SK-N-SH (cell line): ENCODE results near the gene UNCX. TPM values are rescaled to one million over a fixed set of nuclear protein-coding genes. Genes with fewer than 3 reads are reported as not detected.
A peak's percentile ranks its signal among the peaks of the same experiment; 100 is the strongest.

Experiments used
- CTCF ChIA-PET: fragments of 300-600, 350-600 bp; formaldehyde crosslinking; extraction: SDS; loops from one replicate; lab custom pipeline; 2021; lab: Yijun Ruan, JAX
- POLR2A ChIA-PET: fragments of 350-600 bp; sonication (Branson Sonifier 250); formaldehyde crosslinking; extraction: SDS; loops from one replicate; lab custom pipeline; 2020; ENCODE audit warnings: antibody characterized with exemption, inconsistent platforms; lab: Yijun Ruan, JAX
- DNase-seq: peaks from one replicate; pipeline ENCODE4 v3.0.0; 2012
- H2AFZ ChIP-seq: fragments of 200-600 bp; sonication (generic); 2 replicates; pipeline ENCODE4 v1.8.1; 2016; ENCODE audit warnings: antibody characterized with exemption, mild to moderate bottlenecking, low read depth
- H3F3A ChIP-seq: fragments of 200-600 bp; sonication (generic); replicated peaks from 2 replicates; pipeline ENCODE3; 2016; ENCODE audit warnings: antibody characterized with exemption, mild to moderate bottlenecking; ENCODE audit not compliant: insufficient read depth
- H3K27ac ChIP-seq, 2 experiments: fragments of 200-500 bp in 1 of 2; fragments of 200-600 bp in 1 of 2; sonication (Bioruptor generic) in 1 of 2; sonication (generic), shearing (Covaris generic) in 1 of 2; 2 replicates each; pipeline versions ENCODE4 v1.5.1 to v1.6.1; 2014 to 2016; ENCODE audit warnings: low read depth in 2 of 2, inconsistent platforms in 1 of 2, low read length in 1 of 2, mild to moderate bottlenecking in 1 of 2, mixed read lengths in 1 of 2
- H3K27me3 ChIP-seq: fragments of 200-600 bp; sonication (generic), shearing (Covaris generic); 2 replicates; pipeline ENCODE4 v1.6.1; 2016; ENCODE audit warnings: mixed run types; ENCODE audit not compliant: insufficient read depth
- H3K36me3 ChIP-seq, 2 experiments: fragments of 200-500 bp in 1 of 2; fragments of 200-600 bp in 1 of 2; sonication (Bioruptor generic) in 1 of 2; sonication (generic) in 1 of 2; replicated peaks in 1 of 2; 2 replicates each; pipeline versions ENCODE3 to v1.5.1; 2014 to 2016; ENCODE audit warnings: low read length in 1 of 2, mild to moderate bottlenecking in 1 of 2; ENCODE audit not compliant: insufficient read depth in 2 of 2, control insufficient read depth in 1 of 2
- H3K4me1 ChIP-seq, 2 experiments: fragments of 200-500 bp in 1 of 2; fragments of 200-600 bp in 1 of 2; sonication (Bioruptor generic) in 1 of 2; sonication (generic), shearing (Covaris generic) in 1 of 2; 2 replicates each; pipeline versions ENCODE4 v1.5.1 to v1.6.1; 2014 to 2016; ENCODE audit warnings: low read depth in 1 of 2, low read length in 1 of 2, mixed run types in 1 of 2; ENCODE audit not compliant: insufficient read depth in 2 of 2, control insufficient read depth in 1 of 2
- H3K4me2 ChIP-seq: fragments of 200-600 bp; sonication (generic), shearing (Covaris generic); 2 replicates; pipeline ENCODE4 v1.6.1; 2017; ENCODE audit warnings: mixed run types
- H3K4me3 ChIP-seq, 2 experiments: fragments of 200-500 bp in 1 of 2; fragments of 200-600 bp in 1 of 2; sonication (Bioruptor generic) in 1 of 2; sonication (generic), shearing (Covaris generic) in 1 of 2; 2 replicates each; pipeline versions ENCODE4 v1.5.1 to v1.8.1; 2014 to 2016; ENCODE audit warnings: low read depth in 2 of 2, inconsistent platforms in 1 of 2, low read length in 1 of 2, mild to moderate bottlenecking in 1 of 2, mixed read lengths in 1 of 2, moderate library complexity in 1 of 2
- H3K79me2 ChIP-seq: fragments of 200-600 bp; sonication (generic); 2 replicates; pipeline ENCODE4 v1.8.1; 2017; ENCODE audit warnings: mild to moderate bottlenecking; ENCODE audit not compliant: insufficient read depth
- H3K9ac ChIP-seq: fragments of 200-600 bp; sonication (generic); 2 replicates; pipeline ENCODE4 v1.6.1; 2017; ENCODE audit warnings: mixed run types
- H3K9me2 ChIP-seq: fragments of 200-600 bp; sonication (generic); 2 replicates; pipeline ENCODE4 v1.6.1; 2017; ENCODE audit warnings: mixed run types
- H3K9me3 ChIP-seq: fragments of 200-600 bp; sonication (generic); 2 replicates; pipeline ENCODE4 v1.6.1; 2017; ENCODE audit warnings: mixed run types, mild to moderate bottlenecking, moderate library complexity
- H4K20me1 ChIP-seq: fragments of 200-600 bp; sonication (generic); 2 replicates; pipeline ENCODE4 v1.6.1; 2017; ENCODE audit warnings: mild to moderate bottlenecking, mixed run types; ENCODE audit not compliant: insufficient read depth
- EZH2phosphoT487 ChIP-seq: fragments of 200-600 bp; sonication (generic); IDR thresholded peaks from 2 replicates; pipeline ENCODE4 v1.6.1; 2017; ENCODE audit warnings: low read depth, mixed run types, mild to moderate bottlenecking, antibody characterized with exemption, moderate library complexity, borderline replicate concordance
- GABPA ChIP-seq: IDR thresholded peaks from 2 replicates; pipeline ENCODE4 v1.4.0; 2012; ENCODE audit warnings: low read depth, mild to moderate bottlenecking
- MEF2A ChIP-seq: IDR thresholded peaks from 2 replicates; pipeline ENCODE4 v1.4.0; 2012; ENCODE audit warnings: low read depth, borderline replicate concordance
- MXI1 ChIP-seq: IDR thresholded peaks from 2 replicates; pipeline ENCODE4 v1.6.1; 2012; ENCODE audit warnings: mild to moderate bottlenecking, low read depth, low read length, improper control_type of control experiment
- TAF1 ChIP-seq: IDR thresholded peaks from 2 replicates; pipeline ENCODE4 v1.6.1; 2012; ENCODE audit warnings: low read depth, mild to moderate bottlenecking, low read length, moderate library complexity, borderline replicate concordance
- WGBS: methylation state at CpG from one replicate; pipeline ENCODE4 v1.1.6; 2017; ENCODE audit warnings: low lambda C conversion rate; 5-methylcytosine and 5-hydroxymethylcytosine counted together
- polyA plus RNA-seq, 3 experiments: library from polyadenylated mRNA; depleted of rRNA; stranded (reverse); fragments of >200 nt; gene quantifications; 2 replicates each; pipeline ENCODE4 v1.2.3, GENCODE V29; 2012
- TF ChIP-seq, protein P1 (sequence below): fragments of 200-600 bp; sonication (generic); IDR thresholded peaks from 2 replicates; pipeline ENCODE4 v1.6.1; 2017; ENCODE audit warnings: antibody characterized with exemption, mild to moderate bottlenecking, moderate library complexity

The UNCX gene
- polyA plus RNA-seq, 1 of the 3 experiments (the other 2 are of a cell fraction): not detected

DNA sequence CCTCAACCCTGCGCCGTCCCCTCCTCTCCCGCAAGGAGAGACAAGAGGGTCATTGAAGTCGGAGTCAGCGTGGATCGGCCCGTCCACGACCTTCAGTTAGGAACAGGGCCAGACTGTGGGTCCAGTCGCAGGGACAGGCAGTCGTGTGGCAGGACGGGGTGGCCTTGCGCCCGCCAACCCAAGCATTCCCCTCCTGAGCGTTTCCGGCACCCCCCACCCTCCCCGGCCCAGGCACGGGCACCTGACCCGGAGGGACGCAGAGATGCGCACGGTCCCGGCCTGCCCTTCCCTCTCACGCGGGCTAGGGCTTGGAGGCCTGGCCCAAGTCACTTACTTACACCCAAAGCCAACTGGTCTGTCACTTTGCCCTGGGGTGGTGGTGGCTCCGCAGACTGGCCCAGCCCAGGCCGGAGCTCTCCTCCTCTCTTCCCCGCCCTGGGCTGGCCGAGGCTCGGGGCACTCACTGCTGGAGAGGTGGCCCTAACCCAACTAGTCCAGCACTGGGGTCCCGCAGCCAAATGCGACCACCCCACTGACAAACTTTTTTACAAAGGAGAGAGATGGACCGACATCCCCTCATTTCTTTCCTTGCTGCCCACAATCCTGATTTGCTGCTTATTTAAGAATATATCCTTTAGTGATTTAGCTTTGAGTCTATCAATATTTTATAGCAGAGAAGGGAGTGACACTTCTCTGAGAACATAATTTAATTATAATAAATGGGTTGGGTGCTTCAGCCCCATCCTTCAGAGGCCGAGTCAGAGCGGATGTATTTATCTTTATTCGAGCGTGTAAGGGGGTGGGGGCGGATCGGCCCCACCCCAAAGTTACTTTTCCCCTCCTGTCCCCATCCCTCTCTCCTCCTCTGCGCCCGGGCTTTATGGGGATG is 1.2 kb upstream of the UNCX start:
- Histone ChIP-seq H3K9me2 (no peaks in the 10 kb centered on the region), H3K9me3 (no peaks in the 10 kb centered on the region), H4K20me1 (peaks cover 70% of the 10 kb centered on the region), H3K4me2 (no peak overlapping the region), H3K36me3 (no peaks in the 10 kb centered on the region), H3K4me3 (no peak overlapping the region), H3K4me1 (no peaks in the 10 kb centered on the region), H2AFZ (no peak overlapping the region), H3K9ac (no peak overlapping the region), H3K79me2 (no peaks in the 10 kb centered on the region), H3F3A (peaks cover 24% of the 10 kb centered on the region), H3K27ac (no peak overlapping the region), H3K27me3 (peaks cover 82% of the 10 kb centered on the region)
- 8% methylated on average over 25 of the region's 40 CpGs for WGBS
- CTCF ChIA-PET: interaction anchor here (0.9 to 2.5 kb wide), 8 partner anchors 9 to 201 kb away, joined by 3 to 14 read pairs (median 3); no protein-coding TSS in a partner anchor
- POLR2A ChIA-PET: no interaction called here
- TF ChIP-seq, protein P1, sequence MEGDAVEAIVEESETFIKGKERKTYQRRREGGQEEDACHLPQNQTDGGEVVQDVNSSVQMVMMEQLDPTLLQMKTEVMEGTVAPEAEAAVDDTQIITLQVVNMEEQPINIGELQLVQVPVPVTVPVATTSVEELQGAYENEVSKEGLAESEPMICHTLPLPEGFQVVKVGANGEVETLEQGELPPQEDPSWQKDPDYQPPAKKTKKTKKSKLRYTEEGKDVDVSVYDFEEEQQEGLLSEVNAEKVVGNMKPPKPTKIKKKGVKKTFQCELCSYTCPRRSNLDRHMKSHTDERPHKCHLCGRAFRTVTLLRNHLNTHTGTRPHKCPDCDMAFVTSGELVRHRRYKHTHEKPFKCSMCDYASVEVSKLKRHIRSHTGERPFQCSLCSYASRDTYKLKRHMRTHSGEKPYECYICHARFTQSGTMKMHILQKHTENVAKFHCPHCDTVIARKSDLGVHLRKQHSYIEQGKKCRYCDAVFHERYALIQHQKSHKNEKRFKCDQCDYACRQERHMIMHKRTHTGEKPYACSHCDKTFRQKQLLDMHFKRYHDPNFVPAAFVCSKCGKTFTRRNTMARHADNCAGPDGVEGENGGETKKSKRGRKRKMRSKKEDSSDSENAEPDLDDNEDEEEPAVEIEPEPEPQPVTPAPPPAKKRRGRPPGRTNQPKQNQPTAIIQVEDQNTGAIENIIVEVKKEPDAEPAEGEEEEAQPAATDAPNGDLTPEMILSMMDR: no peak
- no peak for TF ChIP-seq MEF2A
- TF ChIP-seq MXI1: no peak
- no peak for DNase-seq

DNA sequence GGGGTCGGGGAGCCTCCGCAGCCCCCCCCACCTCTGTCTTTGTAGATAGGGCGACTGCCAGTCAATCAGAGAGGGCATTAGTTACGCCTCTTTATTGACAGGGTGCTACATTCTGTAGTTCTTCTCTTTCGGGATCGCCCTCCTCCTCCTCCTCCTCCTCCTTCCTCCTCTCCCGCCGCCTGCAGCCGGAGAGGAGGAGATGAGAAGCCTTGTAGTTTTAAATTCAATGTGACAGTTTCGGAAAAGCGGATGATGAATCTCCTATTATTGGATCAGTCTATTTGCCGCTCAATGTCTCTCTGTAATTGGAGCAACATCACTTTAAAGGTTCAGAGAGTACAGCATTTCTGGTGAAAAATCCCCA is 587 bp upstream of the UNCX start:
- H3K9me3 ChIP-seq: no peaks in the 10 kb centered on the region
- H3K9ac ChIP-seq: no peak overlapping the region
- no peak overlapping the region for H3K4me3 ChIP-seq
- DNase-seq: no peak
- 10% methylated on average over 12 of the region's 12 CpGs for WGBS
- peaks cover 79% of the 10 kb centered on the region for H3K27me3 ChIP-seq
- ChIA-PET CTCF (interaction anchor here (1.2 to 2.5 kb wide), 3 partner anchors 10 to 181 kb away, joined by 3 to 14 read pairs (median 5); no protein-coding TSS in a partner anchor), POLR2A (no interaction called here)
- peaks cover 64% of the 10 kb centered on the region for H4K20me1 ChIP-seq
- H3F3A ChIP-seq: peaks cover 24% of the 10 kb centered on the region
- H2AFZ ChIP-seq: no peak overlapping the region
- no peaks in the 10 kb centered on the region for H3K36me3 ChIP-seq
- H3K4me1 ChIP-seq: no peaks in the 10 kb centered on the region
- H3K9me2 ChIP-seq: no peaks in the 10 kb centered on the region
- H3K79me2 ChIP-seq: no peaks in the 10 kb centered on the region
- no peak overlapping the region for H3K27ac ChIP-seq
- H3K4me2 ChIP-seq: no peak overlapping the region
- TF ChIP-seq TAF1 (no peak), EZH2phosphoT487 (peak; percentile 98; the same call in 1 of the 2 replicates)

DNA sequence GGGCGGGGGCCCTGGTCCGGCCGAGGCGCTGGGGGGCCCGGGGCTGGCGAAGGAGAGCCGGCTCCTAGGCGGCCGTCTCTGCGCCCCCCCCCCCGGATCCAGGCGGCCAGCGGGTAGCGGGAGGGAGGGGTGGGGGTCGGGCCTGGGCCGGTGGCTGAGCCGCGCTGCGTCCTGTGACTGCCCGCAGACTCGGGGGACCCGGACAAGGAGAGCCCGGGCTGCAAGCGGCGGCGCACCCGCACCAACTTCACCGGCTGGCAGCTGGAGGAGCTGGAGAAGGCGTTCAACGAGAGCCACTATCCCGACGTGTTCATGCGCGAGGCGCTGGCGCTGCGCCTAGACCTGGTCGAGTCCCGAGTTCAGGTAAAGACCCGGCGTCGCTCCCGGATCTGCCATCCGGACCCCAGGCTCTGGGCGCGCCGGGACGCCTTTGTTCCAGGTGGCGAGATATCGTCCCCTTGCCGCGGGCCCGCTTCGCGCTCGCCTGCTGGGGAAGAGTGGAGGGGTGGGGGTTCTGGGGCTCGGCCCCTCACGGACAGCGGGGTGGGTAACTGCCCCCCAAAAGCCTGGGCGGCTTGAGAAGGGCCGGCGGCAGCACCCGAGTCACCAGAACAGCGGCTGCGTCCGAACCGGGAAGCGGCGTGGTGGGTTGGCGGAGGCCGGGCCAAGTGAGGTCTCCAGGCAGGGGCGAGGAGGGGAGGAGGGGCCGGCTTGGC is 819 bp downstream of the UNCX start:
- 4% methylated on average over 38 of the region's 73 CpGs for WGBS

More for the DNA sequence above, 819 bp downstream of the UNCX start:
- H3K27ac ChIP-seq: no peak overlapping the region
- H3F3A ChIP-seq: peaks cover 18% of the 10 kb centered on the region
- DNase-seq: no peak
- H3K9me3 ChIP-seq: no peaks in the 10 kb centered on the region
- CTCF ChIA-PET: interaction anchor here (0.7 to 2.9 kb wide), 6 partner anchors 7 to 241 kb away, joined by 3 to 29 read pairs (median 4); no protein-coding TSS in a partner anchor
- no peaks in the 10 kb centered on the region for H3K36me3 ChIP-seq
- no peak overlapping the region for H3K4me2 ChIP-seq
- no peaks in the 10 kb centered on the region for H3K9me2 ChIP-seq
- no peak overlapping the region for H3K4me3 ChIP-seq
- H4K20me1 ChIP-seq: peaks cover 61% of the 10 kb centered on the region
- H3K4me1 ChIP-seq: no peaks in the 10 kb centered on the region
- no peaks in the 10 kb centered on the region for H3K79me2 ChIP-seq
- no peak overlapping the region for H2AFZ ChIP-seq
- POLR2A ChIA-PET: no interaction called here
- H3K9ac ChIP-seq: no peak overlapping the region
- TF ChIP-seq GABPA (no peak), EZH2phosphoT487 (peak; percentile 78)
- H3K27me3 ChIP-seq: peaks cover 79% of the 10 kb centered on the region
